GM21737 (cell line): ENCODE data around the gene ADAMTS17.

Experiments
- ATAC-seq: cut with Tn5 transposase; IDR thresholded peaks from one replicate; pipeline ENCODE4 v1.9.1; 2021; ENCODE audit warnings: mild to moderate bottlenecking, moderate library complexity; ENCODE audit not compliant: unreplicated experiment

The ADAMTS17 gene

DNA sequence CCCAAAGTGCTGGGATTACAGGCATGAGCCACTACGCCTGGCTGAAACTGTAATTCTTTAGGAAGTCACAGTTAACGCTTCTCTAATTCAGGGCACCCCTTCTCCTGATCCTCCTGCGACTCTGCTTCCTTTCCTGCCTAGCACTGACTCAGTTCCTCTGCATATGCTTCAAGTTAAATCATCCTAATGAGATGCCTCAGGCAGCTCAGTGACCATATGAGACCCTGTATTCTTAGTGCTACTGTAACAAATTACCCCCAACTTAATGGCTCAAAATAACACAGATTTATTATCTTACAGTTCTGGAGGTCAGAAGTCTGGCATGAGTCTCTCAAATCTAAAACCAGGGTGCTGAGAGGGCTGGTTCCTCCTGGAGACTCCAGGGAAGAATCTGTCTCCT, 336.8 kb downstream of the ADAMTS17 start:
- ATAC-seq: no peak

DNA sequence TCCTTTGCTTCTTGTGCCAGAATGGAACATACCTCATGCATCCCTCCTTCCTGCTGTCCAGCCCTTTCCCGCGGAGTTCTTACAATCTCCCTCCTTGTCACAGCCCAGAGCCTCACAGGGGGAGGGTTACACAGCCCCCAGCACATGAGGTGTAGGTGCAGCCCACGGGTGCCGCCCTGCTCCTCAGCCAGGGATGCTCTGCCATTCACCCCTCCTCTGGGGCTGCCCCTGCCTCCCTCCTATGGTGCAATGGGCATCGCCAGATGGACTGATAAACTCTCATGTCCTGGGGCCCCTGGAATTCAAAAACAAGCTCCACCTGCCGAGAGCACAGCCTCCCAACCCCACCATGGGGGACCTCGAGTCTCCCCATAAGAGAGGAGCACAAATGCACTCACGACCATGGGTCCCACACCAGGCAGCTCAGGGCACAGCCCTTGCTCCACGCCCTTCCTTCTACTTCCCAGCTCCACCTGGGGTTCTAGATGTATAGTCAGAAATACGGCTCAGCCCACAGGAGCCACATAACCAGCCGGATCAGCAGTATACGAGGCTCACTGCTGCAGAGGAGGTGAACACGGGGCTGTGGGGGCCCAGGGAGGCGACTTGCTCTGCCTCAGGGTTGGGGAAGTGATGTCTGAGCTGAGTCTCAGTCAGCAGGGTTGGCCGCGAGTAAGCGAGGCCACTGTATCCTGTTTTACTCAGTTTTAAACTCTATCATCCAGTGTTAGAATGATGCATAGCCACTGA, 338.8 kb downstream of the ADAMTS17 start:
- no peak for ATAC-seq

DNA sequence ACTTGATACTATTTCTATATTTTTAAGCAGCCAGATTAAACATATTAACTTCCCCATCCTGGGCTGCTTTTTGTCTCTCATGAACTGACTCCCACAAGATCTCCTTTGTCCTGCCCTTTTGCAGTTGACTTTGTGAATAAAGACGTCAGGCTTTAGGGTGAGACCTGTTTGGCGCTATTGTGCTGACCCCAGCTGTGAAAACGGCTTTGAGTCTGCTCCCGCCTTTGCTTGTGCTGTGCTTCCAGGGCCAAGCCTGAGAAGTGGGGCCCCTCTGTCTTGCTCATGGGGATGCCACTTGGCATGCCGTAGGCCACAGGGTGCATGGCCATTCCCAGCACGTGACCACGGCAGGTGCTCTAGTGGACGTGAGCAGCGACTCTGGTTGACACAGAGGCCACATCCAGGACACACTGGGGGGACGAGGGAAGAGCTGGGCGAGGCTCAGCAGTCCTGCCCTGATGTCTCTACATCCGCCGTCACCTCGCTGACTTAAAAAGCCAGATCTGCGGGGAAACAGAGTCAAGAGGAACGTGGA, 339.6 kb downstream of the ADAMTS17 start:
- ATAC-seq: no peak

DNA sequence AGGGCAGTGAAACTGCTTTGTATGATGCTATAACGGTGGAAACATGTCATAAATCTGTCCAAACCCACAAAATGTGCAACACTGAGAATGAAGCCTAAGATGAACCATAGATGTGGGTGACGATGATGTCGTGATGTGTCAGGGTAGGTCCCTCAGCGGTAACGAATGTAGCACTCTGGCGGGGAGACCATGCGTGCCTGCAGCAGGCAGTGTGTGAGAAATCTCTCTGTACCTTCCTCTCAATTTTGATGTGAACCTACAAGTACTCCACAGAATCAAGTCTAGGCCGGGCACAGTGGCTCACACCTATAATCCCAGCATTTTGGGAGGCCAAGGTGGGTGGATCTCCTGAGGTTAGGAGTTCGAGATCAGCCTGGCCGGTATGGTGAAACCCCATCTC, 340.4 kb downstream of the ADAMTS17 start:
- no peak for ATAC-seq

DNA sequence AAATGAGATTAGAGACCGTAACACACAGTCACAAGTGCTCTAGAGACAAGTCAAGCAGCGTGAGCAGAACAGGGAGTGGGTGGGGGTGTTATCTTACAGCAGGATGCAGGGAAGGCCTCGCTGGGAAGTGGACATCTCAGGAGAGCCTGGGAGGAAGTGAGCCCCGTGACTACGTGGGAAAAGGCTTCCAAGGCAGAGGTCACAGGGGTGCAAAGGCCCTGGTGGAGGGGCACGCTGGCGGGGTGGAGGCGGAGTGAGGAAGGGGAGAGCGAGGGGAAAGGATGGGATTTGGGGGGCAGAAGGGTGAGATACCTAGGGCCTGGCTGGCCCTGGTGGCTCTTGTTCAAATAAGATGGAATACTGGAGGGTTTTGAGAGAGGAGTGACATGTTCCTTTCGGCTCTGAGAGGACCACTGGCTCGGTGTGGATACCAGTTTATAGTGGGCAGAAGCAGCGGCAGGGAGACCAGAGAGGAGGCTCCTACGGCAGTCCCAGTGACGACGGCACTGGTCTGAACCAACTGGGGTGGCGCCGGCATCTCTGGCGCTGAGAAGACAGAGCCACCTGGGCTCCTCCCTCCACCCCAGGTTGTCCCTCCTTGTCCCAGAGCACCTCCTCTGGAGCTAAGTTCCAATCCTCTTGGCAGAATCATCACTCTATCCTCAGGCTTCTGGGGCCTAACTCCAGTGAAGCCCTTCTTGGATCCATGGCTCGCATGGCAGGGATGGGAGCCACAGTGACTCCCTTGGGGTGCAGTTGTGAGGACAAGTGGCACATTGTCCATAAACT, 342.3 kb downstream of the ADAMTS17 start:
- no peak for ATAC-seq

DNA sequence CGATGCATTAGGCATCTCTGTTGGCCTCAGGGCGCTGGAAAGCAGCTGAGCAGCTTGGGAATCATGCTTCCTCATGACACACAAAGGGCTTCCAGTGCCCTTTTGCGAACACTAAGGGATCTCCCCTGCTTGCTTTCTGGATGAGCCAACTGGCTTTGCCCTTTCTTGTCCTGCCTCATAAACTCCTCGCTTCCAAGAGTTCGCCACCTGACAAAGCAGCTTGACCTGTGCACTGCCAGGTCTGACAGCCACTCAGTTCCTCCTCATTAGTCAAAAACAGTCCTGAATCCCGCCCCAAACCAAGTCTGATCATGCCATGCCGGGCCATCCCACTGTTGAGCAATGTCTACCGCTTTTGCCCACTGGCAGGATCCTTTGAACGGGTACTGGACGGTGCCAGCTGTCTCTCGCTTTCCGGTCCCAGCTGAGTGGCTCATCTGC, 343.1 kb downstream of the ADAMTS17 start:
- no peak for ATAC-seq

DNA sequence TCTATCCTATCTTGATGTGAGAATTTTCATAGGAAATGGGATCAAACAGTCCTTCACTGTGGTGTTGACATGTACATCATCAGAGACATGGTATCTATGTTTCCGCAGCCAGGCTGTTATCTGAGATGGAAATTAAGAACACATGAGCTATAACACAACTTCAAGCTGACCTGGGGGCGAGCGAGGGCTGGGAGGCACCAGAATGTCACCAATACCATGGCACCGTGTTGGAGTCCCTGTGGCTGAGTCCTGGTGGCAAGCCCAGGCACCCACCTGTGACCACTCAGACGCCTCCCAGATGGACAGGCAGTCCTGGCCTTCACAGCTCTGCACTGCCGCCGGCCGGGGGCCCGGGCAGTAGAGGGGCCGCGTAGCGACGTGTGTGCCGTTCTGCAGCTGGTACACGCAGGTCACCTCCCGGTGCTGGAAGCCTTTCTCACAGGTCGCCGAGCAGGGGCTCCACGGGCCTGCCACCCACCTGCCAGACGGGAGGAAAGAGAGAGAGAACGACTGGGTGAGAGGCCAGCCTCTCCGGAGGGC, 344.6 kb downstream of the ADAMTS17 start:
- ATAC-seq: no peak

DNA sequence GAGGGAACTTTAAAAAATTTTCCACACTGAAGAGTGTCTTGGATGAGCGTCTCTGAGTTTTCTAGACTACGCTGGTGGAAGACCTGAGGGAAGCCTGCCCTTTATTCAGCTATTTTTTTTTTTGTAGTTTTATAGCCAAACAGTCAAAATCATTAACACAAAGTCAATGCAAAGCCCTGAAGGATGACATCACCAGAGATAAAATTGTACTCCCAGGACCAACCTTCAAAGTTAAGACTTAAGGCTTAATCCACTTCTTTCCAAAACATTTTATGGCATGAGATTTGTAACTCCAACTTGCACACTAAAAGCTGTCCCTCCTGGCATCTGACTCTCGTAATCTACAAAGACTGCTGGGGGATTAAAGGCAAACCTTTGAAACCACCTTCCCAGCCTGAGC, 345.1 kb downstream of the ADAMTS17 start:
- ATAC-seq: no peak

DNA sequence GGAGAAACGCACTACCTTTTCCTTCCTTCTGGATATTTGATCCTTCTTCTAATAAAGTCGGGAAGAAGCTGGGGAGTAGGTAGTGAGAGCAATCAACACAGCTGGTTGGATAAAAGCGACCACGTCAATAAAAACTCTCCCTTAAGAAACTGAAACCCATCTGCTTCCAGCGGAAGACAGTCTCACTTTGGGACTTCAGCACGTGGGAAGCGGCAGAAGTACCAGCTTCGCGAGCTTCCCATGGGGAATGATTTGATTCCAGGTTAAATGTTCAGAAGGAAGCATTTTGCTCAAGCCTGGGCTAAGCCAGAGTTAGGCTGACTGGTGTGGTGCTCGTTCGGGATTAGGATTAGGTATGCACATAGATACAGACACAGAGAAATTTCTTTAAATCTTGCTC, 346.2 kb downstream of the ADAMTS17 start:
- no peak for ATAC-seq

DNA sequence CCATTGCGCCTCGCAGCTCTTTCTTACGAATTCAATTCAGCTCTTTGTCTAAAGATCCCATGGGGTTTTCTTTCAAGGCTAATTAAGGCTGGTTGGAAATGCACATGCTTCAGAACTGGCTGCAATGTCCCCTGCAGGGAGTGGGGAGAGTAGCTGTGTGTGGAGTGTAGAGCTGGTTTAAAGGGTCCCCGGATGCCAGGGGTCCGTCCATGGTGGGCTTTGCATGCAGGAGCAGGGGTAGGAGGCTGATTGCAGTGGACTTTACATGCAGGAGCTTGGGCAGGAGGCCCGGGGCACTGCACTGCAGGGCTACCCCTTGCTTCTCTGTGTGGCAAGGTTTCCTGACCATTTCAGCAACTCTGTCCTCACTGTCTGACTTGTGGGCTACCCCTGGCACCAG, 346.9 kb downstream of the ADAMTS17 start:
- ATAC-seq: no peak

DNA sequence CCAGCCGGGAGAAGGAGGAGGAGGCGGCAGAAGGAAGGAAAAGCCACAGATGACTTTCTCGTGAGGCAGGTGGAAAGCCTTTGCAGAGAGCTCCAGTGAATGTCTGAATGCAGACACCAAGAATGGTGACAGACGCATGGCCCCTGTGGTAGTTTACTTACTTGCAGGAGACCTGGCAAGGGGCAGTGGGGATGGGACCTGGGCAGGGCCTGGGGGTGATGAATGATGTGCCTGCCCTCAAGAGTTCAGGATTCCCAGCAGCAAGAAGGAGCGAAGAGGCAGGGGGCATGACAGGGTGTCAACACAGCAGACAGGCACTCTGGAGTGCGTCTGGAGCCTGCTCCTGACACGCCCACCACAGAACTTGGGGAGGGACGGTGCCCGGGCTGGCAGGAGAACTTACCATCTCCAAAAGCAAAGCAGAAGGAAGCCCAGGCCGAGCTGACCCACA, 348.1 kb downstream of the ADAMTS17 start:
- no peak for ATAC-seq

DNA sequence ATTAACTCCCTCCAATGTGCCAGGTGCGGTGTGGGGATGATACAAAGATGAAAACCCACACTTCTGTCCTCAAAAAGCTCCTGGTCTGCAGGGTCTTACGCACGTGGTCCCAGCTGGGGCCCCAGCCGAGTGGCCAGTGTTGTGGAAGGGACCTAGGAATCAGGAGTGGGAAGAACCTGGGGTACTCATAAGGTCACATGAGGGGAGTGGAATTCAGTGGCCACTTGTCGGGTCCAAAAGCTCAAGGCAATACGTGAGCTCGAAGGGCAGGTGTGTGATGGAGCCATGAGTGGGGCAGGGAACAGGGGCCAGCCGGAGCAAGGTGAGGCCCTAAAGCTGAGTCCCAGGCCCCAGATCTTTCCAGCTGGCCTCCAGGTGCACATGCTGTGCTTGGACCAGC, 348.5 kb downstream of the ADAMTS17 start:
- ATAC-seq: no peak

DNA sequence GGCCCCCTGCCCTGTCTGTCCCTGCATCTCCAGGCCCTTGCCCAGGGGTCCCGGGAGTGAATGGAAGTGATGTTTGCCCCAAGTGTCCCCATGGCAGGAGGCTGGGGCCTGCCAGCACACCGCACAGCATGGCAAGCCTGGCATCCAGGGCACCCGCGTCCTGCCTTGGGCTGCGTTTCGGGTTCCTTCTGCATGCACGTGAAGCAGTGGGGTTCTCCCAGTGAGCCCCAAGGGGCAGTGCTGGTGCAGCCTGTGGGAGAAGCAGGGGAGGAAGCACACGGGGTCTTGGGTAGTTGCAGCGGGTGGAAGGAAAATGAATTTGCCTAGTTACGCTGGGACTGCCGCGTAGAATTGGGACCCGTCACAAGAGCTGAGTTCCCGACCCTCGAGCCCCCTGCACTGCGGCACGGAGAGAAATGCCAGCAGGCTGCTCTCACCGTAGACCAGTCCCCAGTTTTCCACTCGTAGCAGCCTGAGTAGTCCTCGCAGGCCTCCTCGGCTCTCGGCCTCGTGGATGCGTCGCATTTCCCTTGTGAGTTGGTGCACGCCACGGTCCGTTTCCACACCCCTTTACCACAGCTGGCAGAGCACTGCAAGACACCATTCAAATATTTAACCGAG, 349.1 kb downstream of the ADAMTS17 start:
- no peak for ATAC-seq

DNA sequence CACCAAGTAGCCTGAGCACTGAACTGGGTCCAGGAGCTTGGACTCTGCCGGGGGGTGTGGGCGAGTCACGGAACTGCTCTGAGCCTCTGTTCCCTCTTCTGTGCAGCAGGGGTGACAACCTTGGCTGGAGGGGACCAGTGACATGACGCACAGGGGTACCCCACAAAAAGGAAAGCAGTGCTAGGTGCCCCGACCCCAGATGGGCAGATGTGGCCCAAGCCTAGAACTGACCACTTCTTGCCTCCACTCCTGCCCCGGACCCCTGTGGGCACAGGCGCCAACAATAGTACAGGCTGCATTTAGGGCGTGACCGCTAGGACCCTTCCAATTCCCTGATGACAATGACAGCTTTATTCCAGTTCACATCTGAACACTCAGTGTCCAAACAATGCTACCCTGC, 352.7 kb downstream of the ADAMTS17 start:
- ATAC-seq: no peak

DNA sequence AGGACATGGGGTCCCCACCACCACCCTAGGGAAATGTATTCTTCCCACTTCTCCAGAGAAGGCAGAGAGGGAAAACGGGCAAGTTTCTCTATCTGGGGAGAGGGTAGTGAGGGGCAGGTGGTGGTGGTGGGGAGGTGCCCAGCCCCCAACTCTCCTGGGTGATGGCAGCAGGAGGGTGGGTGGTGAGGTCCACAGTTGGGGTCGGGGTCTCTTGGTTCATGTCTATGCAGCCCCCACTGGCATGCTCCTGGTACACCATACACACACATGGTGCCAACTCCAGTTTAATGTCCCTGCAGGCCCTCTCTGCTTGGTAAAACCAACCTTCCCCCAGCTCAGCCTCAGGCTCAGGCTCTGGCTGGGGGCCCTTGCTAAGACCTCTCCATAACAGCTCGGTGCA, 354.1 kb downstream of the ADAMTS17 start:
- ATAC-seq: no peak

DNA sequence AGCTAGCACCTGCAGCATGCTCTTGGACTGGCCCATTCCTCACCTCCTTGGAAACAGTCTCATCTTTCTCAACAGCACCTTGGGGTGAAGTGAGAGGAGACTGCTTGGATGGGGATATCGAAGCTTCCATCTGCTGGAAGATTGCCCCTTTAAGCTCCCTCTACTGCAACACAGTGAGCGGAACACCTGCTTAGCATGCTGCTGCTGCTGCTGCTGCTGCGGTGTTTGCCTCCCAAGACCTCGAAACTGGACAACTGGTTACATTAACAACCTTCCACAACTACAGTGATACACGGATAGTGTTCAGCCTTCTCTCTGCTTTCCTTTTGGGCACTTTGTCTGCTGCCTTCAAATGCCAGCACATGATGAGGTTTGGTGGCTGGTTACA, 354.7 kb downstream of the ADAMTS17 start:
- no peak for ATAC-seq

DNA sequence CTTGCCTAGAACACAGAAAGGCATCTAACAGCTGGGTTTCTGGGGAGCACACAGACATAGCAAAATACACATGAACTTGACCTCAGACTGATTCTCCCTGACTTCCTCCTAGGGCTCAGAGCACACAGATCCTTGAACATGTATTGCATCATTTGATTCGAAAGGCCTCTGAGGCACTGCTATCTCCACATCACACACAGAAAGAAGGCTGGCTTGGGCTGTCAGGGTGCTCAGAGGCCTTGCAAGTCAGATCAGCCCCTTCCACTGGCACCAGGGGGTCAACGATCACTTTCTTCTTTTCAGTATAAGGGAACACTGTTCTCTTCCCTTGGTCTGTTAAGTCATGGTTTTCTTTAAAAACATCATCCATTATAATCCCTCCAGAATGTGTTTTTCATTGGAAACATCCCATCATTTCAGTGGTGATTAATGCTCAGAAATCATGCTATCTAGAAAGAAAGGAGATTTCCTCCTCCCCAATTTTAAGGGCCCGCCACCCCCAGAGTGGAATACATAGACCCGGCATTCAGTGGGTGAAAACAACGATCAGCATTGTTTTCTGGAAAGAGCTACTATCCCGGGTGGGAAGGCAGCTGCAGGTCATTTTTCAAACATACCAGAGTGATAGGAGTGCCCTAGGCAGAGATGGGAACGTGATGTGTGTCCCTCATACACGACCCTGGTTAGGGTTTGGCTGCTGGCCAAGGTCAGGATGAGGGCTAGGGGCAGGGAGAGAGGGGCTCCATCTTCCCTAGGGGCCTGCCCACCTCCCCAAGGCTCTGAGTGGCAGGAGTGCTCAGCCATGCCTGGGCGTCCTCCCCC, 355.3 kb downstream of the ADAMTS17 start:
- no peak for ATAC-seq

DNA sequence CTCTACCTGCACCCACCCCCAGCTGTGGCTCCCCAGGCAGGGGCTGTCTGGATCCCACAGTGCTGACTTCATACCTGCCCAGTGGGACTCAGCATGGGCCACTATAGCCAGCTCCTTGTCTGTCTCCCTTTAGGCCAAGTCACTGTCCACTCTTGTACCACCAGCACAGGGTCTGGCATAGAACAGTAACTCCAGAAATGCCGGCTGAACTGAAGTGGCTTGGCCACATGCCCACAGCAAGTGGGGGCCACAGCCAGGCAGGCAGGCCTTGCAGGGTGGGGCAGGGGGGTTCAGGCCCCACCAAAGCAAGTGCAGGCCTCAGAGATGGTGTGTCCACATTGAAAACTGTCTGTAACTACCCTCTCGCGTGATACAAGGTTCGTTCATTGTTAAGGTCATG, 355.9 kb downstream of the ADAMTS17 start:
- ATAC-seq: no peak

DNA sequence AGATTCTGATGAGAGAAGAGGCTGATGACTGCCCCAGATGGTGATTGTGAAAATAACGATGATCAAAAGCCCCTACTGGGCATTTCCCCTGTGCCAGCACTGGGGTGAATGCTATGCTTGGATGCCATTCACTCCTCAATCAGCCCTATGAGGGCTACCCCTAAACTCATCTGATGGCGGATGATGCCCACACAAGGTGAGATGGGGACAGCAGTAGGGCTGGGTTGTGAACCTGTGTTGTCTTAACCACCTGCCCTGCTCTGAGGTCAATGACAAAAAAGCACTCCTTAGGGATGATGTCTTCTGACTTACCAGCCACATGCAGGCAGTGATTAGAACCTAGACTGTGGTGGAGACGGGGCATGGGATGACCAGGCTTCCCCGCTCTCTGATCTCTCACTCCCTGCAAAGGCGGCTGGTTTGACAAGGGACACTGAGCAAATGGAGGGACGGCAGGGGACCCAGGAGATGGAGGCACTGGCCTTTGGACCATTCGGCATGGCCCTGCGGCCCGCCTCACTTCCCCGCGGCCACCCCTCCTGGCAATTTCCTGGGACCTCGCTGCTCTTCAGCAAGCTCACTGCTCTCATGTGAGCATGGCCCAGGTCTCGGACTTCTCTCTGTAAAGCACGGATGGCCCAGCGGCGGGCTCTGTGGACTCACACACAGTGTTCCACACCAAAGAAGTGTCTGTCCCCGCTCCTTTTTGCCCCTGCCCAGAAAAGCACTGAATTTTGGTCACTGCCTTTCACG, 357.1 kb downstream of the ADAMTS17 start:
- ATAC-seq: no peak

DNA sequence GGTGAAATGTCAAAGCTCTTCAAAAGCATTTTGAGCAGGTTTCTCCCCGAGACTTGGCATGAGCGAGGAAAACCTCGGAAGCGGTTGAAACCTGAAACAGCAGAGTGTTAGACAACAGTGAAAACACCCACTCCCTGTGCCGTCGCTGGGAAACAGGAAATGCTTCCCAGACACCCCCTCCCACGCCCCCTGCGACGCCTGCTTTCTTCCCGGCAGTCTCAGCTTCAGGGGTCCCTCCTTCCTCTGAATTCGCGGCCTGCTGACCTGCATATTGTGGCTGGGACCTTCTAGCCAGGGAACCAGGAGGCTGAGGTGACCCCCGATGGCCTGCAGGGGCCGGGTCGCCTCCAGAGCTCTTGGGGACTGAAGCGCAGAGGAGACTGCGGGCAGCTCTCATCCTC, 357.9 kb downstream of the ADAMTS17 start:
- no peak for ATAC-seq
